ENCODE data around the gene USP48.

The USP48 gene

GRCh38 chr1:21823206-21823979 lies 40.4 kb upstream of the USP48 start:
- H3K36me3 ChIP-seq (ENCODE audit: control insufficient read depth, insufficient read depth, low read length): peaks cover 14% of the 10 kb centered on the region
- no peaks in the 10 kb centered on the region for H3K9me3 ChIP-seq (ENCODE audit: control insufficient read depth, insufficient read depth, low read length)
- no peak overlapping the region for H3K9ac ChIP-seq (ENCODE audit: low read depth, low read length)

DNA sequence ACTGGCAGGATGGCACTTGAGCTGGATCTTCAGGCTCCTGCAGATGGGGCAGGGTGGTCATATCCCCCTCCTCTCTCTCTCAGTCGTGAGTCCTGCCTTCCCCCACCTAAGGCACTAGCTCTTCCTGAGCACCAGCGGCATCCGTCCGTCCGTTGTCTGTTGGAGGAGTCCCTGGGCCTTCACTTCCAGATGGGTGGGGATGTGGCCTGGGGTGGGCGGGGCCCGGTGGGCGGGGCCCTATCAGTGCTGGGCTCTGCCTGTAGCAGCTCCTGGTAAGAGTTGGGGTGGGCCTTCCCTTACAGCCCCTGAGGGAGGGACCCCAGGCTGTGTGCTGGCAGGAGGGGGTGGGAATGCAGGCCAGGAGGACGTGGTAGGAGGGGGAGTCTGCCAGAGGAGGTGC lies 39.4 kb upstream of the USP48 start:
- H3K27me3 ChIP-seq (ENCODE audit: control insufficient read depth, insufficient read depth, low read length): no peaks in the 10 kb centered on the region
- H3K9ac ChIP-seq (ENCODE audit: low read depth, low read length): no peak overlapping the region
- H3K4me1 ChIP-seq (ENCODE audit: control insufficient read depth, insufficient read depth, low read length): no peaks in the 10 kb centered on the region
- H3K9me3 ChIP-seq (ENCODE audit: control insufficient read depth, insufficient read depth, low read length): no peaks in the 10 kb centered on the region
- peaks cover 4% of the 10 kb centered on the region for H3K36me3 ChIP-seq (ENCODE audit: control insufficient read depth, insufficient read depth, low read length)
- no peak overlapping the region for H3K4me3 ChIP-seq (ENCODE audit: low read depth, low read length)

More at GRCh38 chr1:21823206-21823979, 40.4 kb upstream of the USP48 start:
- Histone ChIP-seq H3K27me3 (ENCODE audit: control insufficient read depth, insufficient read depth, low read length) (no peaks in the 10 kb centered on the region), H3K4me3 (ENCODE audit: low read depth, low read length) (no peak overlapping the region), H3K4me1 (ENCODE audit: control insufficient read depth, insufficient read depth, low read length) (no peaks in the 10 kb centered on the region)

DNA sequence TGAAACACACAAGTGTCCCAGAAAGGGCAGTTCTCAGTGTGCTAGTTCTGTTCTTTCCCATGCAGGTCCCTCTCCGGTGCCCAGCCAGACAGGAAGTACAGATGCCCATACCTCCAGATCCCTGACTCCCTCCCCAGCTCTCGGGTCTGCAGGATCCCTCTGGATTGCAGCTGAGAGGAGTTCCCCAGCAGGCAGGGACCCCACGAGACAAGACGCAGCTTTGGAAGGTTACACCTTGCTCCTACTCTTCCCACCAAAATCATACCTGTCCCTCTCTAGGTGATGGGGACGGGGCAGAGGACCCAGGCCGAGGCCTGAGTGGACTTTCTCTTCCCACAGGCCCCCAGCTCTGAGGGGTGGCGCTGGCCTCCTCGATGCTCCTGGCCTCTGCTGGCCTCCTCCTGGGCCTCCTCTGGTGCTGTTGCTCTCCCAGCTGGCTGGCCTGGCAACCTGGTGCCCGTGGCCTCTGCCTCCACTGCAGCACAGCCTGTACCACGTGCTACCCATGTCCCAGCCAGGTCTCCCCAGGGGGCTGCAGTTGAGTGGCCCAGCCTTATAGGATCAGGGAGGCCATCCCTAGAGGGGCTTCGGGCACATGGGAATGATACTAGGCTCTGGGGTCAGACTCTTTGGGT lies 38.6 kb upstream of the USP48 start:
- Histone ChIP-seq H3K4me3 (ENCODE audit: low read depth, low read length) (no peak overlapping the region), H3K9ac (ENCODE audit: low read depth, low read length) (no peak overlapping the region), H3K4me1 (ENCODE audit: control insufficient read depth, insufficient read depth, low read length) (no peaks in the 10 kb centered on the region), H3K9me3 (ENCODE audit: control insufficient read depth, insufficient read depth, low read length) (no peaks in the 10 kb centered on the region), H3K36me3 (ENCODE audit: control insufficient read depth, insufficient read depth, low read length) (peaks cover 4% of the 10 kb centered on the region), H3K27me3 (ENCODE audit: control insufficient read depth, insufficient read depth, low read length) (no peaks in the 10 kb centered on the region)

DNA sequence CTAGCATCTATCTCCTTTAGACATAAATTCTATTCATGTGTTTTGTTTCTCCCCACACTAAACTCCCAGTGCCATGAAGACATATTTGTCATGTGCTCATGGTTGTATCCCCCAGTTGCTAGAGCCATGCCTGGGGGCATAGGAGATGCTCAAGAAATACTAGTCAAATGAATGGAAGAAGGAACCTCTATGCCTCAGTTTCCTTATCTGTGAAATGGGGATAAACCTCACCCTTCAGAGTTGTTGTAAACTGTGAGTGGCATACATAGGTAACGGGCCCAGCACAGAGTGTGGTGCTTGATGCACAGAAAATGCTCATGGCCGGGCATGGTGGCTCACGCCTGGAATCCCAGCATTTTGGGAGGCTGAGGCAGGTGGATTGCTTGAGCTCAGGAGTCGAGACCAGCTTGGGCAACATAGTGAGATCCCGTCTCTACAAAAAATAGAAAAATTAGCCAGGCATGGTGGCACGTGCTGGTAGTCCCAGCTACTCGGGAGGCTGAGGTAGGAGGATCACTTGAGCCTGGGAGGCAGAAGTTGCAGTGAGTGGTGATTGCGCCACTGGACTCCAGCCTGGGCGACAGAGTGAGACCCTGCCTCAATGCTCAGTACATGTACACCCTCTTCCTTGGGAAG lies 37.8 kb upstream of the USP48 start:
- H3K27me3 ChIP-seq (ENCODE audit: control insufficient read depth, insufficient read depth, low read length): no peaks in the 10 kb centered on the region
- no peaks in the 10 kb centered on the region for H3K4me1 ChIP-seq (ENCODE audit: control insufficient read depth, insufficient read depth, low read length)
- no peaks in the 10 kb centered on the region for H3K9me3 ChIP-seq (ENCODE audit: control insufficient read depth, insufficient read depth, low read length)
- peaks cover 4% of the 10 kb centered on the region for H3K36me3 ChIP-seq (ENCODE audit: control insufficient read depth, insufficient read depth, low read length)
- no peak overlapping the region for H3K9ac ChIP-seq (ENCODE audit: low read depth, low read length)
- H3K4me3 ChIP-seq (ENCODE audit: low read depth, low read length): no peak overlapping the region

GRCh38 chr1:21818656-21819055 lies 35.7 kb upstream of the USP48 start:
- no peak overlapping the region for H3K4me3 ChIP-seq (ENCODE audit: low read depth, low read length)
- H3K4me1 ChIP-seq (ENCODE audit: control insufficient read depth, insufficient read depth, low read length): no peaks in the 10 kb centered on the region
- H3K9me3 ChIP-seq (ENCODE audit: control insufficient read depth, insufficient read depth, low read length): no peaks in the 10 kb centered on the region
- H3K36me3 ChIP-seq (ENCODE audit: control insufficient read depth, insufficient read depth, low read length): peaks cover 4% of the 10 kb centered on the region
- no peaks in the 10 kb centered on the region for H3K27me3 ChIP-seq (ENCODE audit: control insufficient read depth, insufficient read depth, low read length)
- H3K9ac ChIP-seq (ENCODE audit: low read depth, low read length): no peak overlapping the region

- no peaks in the 10 kb centered on the region for H3K27me3 ChIP-seq (ENCODE audit: control insufficient read depth, insufficient read depth, low read length)
- H3K4me1 ChIP-seq (ENCODE audit: control insufficient read depth, insufficient read depth, low read length): no peaks in the 10 kb centered on the region
- H3K9ac ChIP-seq (ENCODE audit: low read depth, low read length): no peak overlapping the region
- H3K4me3 ChIP-seq (ENCODE audit: low read depth, low read length): no peak overlapping the region
- H3K9me3 ChIP-seq (ENCODE audit: control insufficient read depth, insufficient read depth, low read length): no peaks in the 10 kb centered on the region
- no peaks in the 10 kb centered on the region for H3K36me3 ChIP-seq (ENCODE audit: control insufficient read depth, insufficient read depth, low read length)
Measured at GRCh38 chr1:21816602-21817302, 33.8 kb upstream of the USP48 start.

GRCh38 chr1:21815724-21816321 lies 32.9 kb upstream of the USP48 start:
- no peaks in the 10 kb centered on the region for H3K9me3 ChIP-seq (ENCODE audit: control insufficient read depth, insufficient read depth, low read length)
- no peak overlapping the region for H3K4me3 ChIP-seq (ENCODE audit: low read depth, low read length)
- H3K9ac ChIP-seq (ENCODE audit: low read depth, low read length): no peak overlapping the region

DNA sequence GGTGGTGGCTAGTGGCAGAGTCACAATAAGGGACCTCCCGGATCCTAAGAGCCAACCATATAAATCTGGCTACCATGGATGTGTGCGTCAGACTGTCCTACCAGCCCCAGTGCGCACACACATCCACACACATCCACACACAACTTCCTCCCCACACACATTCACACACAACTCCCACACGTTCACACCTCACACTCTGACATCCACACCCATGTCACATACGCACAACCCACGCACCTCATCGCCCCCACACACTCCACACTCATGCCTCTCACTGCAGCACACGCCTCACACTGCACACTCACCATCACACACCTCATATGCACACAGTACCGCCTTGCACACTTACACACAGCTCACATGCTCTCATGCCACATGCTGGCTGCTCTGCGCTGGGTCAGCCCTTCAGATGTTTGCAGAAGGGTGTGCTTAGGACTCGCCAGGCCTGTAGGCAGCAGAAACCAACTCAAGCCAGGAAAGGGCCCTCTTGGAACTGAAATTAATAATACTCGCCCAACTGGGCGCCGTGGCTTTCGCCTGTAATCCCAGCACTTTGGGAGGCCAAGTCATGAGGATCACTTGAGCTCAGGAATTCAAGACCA lies 32.1 kb upstream of the USP48 start:
- H3K4me1 ChIP-seq (ENCODE audit: control insufficient read depth, insufficient read depth, low read length): no peaks in the 10 kb centered on the region
- H3K4me3 ChIP-seq (ENCODE audit: low read depth, low read length): peak overlapping the region; percentile 69
- H3K9ac ChIP-seq (ENCODE audit: low read depth, low read length): peak overlapping the region; percentile 8
- H3K27me3 ChIP-seq (ENCODE audit: control insufficient read depth, insufficient read depth, low read length): no peaks in the 10 kb centered on the region
- H3K9me3 ChIP-seq (ENCODE audit: control insufficient read depth, insufficient read depth, low read length): no peaks in the 10 kb centered on the region
- H3K36me3 ChIP-seq (ENCODE audit: control insufficient read depth, insufficient read depth, low read length): no peaks in the 10 kb centered on the region

More at GRCh38 chr1:21815724-21816321, 32.9 kb upstream of the USP48 start:
- H3K36me3 ChIP-seq (ENCODE audit: control insufficient read depth, insufficient read depth, low read length): no peaks in the 10 kb centered on the region
- H3K27me3 ChIP-seq (ENCODE audit: control insufficient read depth, insufficient read depth, low read length): no peaks in the 10 kb centered on the region
- H3K4me1 ChIP-seq (ENCODE audit: control insufficient read depth, insufficient read depth, low read length): no peaks in the 10 kb centered on the region

- Histone ChIP-seq H3K36me3 (ENCODE audit: control insufficient read depth, insufficient read depth, low read length) (no peaks in the 10 kb centered on the region), H3K9ac (ENCODE audit: low read depth, low read length) (peak overlapping the region; percentile 60)
Measured at GRCh38 chr1:21814241-21814918, 31.4 kb upstream of the USP48 start.

GRCh38 chr1:21813542-21813941 lies 30.6 kb upstream of the USP48 start:
- Histone ChIP-seq H3K36me3 (ENCODE audit: control insufficient read depth, insufficient read depth, low read length) (no peaks in the 10 kb centered on the region), H3K4me3 (ENCODE audit: low read depth, low read length) (no peak overlapping the region), H3K27me3 (ENCODE audit: control insufficient read depth, insufficient read depth, low read length) (no peaks in the 10 kb centered on the region), H3K9me3 (ENCODE audit: control insufficient read depth, insufficient read depth, low read length) (no peaks in the 10 kb centered on the region), H3K4me1 (ENCODE audit: control insufficient read depth, insufficient read depth, low read length) (no peaks in the 10 kb centered on the region), H3K9ac (ENCODE audit: low read depth, low read length) (no peak overlapping the region)

More at GRCh38 chr1:21814241-21814918, 31.4 kb upstream of the USP48 start:
- no peaks in the 10 kb centered on the region for H3K27me3 ChIP-seq (ENCODE audit: control insufficient read depth, insufficient read depth, low read length)
- H3K4me3 ChIP-seq (ENCODE audit: low read depth, low read length): peak overlapping the region; percentile 69
- no peaks in the 10 kb centered on the region for H3K9me3 ChIP-seq (ENCODE audit: control insufficient read depth, insufficient read depth, low read length)
- no peaks in the 10 kb centered on the region for H3K4me1 ChIP-seq (ENCODE audit: control insufficient read depth, insufficient read depth, low read length)
